ENCODE measurements around the gene PTCD2. TPM values are rescaled to one million over a fixed set of nuclear protein-coding genes. Genes with fewer than 3 reads are reported as not detected.
"Not testable (repeated sequence)": the region's sequence is repeated elsewhere in the genome, so short reads cannot be mapped to it uniquely, and the experiment has no call there.

PTCD2 gene
- total RNA-seq, 1 donor from 2014 or later = 17.7 TPM

DNA sequence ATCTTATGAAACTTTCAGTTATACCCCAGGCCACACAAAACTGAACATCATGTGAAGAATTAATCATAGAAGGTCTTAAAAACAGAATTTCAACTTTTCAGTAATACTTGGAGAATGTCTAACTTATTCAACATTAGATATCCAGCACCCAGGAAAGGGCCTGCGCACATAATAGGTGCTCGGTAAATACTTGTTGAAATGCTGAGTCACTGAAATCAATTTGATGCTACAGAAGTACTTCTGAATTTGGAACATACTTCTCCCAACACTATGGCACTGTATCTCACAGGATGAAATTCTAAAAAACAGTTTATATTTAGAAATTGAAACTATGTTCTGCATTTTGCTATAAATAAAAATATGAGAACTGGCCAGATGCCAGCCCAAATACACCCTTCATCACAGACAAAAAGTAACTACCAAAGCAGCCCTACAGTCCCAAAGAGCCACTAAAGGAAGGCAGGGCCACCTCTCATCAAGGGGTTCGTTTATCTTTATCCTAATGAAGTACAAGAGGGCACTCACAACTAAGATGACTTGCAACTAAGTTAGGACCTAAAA is 26.6 kb upstream of the PTCD2 start:
- peak; percentile 41 for ATAC-seq

DNA sequence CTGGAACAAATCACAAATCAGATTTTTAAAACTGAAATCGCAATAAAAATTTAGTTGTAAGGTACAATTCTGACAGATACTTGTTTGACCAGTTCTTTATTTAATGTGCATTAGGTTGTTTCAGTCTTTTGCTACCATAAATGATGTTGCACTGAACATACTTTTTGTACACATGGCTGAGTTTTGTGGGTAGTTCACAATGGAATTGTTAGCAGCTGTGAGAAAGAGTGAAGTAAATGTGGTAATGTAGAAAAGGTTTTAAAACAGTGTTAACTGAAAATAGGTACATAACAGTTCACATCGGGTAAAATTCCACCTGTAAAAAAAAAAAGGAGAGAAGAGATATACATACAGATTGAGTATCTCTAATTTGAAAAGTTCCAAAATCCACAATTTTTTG is 25.7 kb upstream of the PTCD2 start:
- ATAC-seq (no peak), DNase-seq (no peak)
- intact Hi-C loops (cut with micrococcal nuclease) = no loop called here

More for the DNA sequence above, 26.6 kb upstream of the PTCD2 start:
- no peak for DNase-seq
- intact Hi-C loops (cut with micrococcal nuclease) = no loop called here

GRCh38 chr5:72295539-72295938 is 24.6 kb upstream of the PTCD2 start:
- intact Hi-C loops (cut with micrococcal nuclease) = no loop called here

DNA sequence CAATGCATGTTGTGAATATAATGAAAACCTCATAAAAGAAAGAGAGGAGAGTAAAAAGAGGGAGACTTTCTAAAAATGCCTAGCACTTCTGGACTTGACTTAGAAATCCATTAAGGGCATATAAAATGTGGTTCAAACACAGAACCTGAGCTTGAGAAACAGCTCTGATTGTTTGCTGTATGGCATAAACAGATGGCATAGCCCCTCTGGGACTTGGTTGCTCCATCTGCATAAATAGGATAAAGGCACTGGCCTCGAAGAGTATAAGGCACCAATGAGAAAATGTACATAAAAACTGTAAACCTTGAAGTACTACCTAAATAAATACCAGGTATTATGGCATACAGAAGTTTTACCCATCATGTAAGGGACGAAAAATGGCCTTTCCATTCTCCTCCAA is 23.9 kb upstream of the PTCD2 start:
- intact Hi-C loops (cut with micrococcal nuclease) = no loop called here

More at GRCh38 chr5:72295539-72295938, 24.6 kb upstream of the PTCD2 start:
- DNase-seq (no peak), ATAC-seq (no peak)

DNA sequence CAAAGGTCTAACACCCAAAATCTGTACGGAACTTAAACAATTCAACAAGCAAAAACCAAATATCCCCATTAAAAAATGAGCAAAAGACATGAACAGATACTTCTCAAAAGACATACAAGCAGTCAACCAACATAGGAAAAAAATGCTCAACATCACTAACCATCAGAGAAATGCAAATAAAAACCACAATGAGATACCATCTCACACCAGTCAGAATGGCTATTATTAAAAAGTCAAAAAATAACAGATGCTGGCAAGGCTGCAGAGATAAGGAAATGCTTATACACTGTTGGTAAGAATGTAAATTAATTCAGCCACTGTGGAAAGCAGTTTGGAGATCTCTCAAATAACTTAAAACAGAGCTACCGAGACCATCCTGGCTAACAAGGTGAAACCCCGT is 22.0 kb upstream of the PTCD2 start:
- intact Hi-C loops (cut with micrococcal nuclease); ATAC-seq; DNase-seq: not testable (repeated sequence)

More for the DNA sequence above, 23.9 kb upstream of the PTCD2 start:
- ATAC-seq (no peak), DNase-seq (no peak)

DNA sequence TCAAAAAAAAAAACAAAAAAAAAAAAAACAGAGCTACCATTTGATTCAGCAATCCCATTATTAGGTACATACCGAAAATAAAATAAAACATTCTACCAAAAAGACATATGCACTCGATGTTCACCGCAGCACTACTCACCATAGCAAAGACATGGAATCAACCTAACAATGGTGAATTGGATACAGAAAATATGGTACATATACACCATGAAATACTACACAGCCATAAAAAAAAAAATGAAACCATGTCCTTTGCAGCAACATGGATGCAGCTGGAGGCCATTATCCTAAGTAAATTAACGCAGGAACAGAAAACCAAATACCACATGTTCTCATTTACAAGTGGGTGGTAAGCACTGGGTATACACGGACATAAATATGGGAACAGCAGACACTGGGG is 21.5 kb upstream of the PTCD2 start:
- DNase-seq (no peak), ATAC-seq (no peak)
- intact Hi-C loops (cut with micrococcal nuclease) = no loop called here

GRCh38 chr5:72300590-72301339 is 19.4 kb upstream of the PTCD2 start:
- intact Hi-C loops (cut with micrococcal nuclease) = loop anchor here (10.0 kb wide), 1 partner anchor 166 kb away; no protein-coding TSS in a partner anchor
- no peak for DNase-seq
- no peak for ATAC-seq

DNA sequence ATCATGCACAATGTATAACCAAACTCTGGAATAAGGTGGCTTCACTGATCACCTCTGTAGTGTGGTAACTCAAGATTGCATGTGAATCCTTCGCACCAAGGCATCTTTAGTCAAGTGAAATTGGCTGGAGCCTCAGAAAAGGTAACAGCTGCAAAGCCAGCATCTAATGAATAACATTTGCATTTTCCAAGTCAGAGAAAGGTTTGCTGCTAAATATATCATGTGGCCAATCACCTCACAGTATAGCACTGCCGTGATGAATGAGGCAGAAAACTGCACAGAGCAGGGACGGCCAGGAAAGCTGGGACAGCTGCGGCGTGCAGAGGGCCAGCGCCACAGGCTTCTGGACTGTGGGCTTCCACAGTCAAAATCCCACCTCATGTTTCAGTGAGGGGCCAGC is 18.6 kb upstream of the PTCD2 start:
- ATAC-seq (no peak), DNase-seq (no peak)
- intact Hi-C loops (cut with micrococcal nuclease) = loop anchor here (10.0 kb wide), 1 partner anchor 167 kb away; no protein-coding TSS in a partner anchor

GRCh38 chr5:72302171-72302570 is 18.0 kb upstream of the PTCD2 start:
- ATAC-seq (no peak), DNase-seq (no peak)
- intact Hi-C loops (cut with micrococcal nuclease) = loop anchor here (10.0 kb wide), 1 partner anchor 167 kb away; no protein-coding TSS in a partner anchor

GRCh38 chr5:72305194-72306142 is 14.7 kb upstream of the PTCD2 start:
- no peak for DNase-seq
- intact Hi-C loops (cut with micrococcal nuclease) = loop anchor here (10.0 kb wide), 1 partner anchor 171 kb away; no protein-coding TSS in a partner anchor
- ATAC-seq = no peak

- DNase-seq (no peak), ATAC-seq (no peak)
- intact Hi-C loops (cut with micrococcal nuclease) = loop anchor here (10.0 kb wide), 1 partner anchor 173 kb away; no protein-coding TSS in a partner anchor
Measured at GRCh38 chr5:72307573-72307967, 12.6 kb upstream of the PTCD2 start.

DNA sequence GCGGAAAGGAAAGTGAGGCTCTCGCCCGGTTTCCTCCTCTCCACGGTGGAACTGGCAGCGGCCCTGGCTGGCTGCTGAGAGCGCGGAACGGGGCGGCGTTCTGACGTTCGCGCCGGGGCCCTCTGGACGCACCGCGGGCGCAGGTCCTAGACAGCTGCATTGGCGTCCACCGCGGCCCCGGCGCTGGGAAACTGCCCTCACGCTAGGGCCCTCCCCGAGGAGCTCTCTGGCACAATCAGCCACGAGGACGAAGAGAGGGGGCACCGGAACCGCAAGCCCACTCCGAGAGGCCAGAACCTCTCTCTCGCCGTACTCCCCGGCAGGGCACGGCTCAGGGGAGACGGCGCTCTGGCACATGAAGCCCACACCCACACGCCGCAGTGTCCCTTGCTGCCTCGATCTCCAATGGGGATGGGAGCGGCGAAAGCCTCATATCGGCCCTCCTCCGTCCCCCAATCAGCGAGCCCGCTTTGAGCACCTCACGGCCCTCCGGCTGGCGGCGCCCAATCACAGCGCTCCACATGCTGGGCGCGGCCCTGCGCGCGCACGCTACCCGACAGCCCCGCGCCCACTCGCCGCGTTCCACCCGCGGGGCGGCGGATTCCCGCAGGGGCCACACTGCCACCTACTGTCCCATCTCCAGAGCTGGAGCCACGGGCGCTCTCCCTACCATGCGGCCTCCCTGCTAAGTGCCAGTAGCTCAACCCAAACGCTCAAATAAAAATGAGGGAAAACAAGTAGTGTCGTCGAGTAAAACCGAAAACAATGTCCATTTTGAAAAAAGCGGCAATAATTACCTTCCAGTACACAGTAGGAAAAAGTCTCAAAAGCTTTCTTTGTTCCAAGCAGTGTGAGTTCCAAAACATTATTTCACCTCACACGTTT is 12.0 kb upstream of the PTCD2 start:
- intact Hi-C loops (cut with micrococcal nuclease) = loop anchor here (10.0 kb wide), 1 partner anchor 173 kb away; no protein-coding TSS in a partner anchor
- ATAC-seq (peak; percentile 99), DNase-seq (peak; percentile 99)

- ATAC-seq (no peak), DNase-seq (no peak)
- intact Hi-C loops (cut with micrococcal nuclease) = loop anchor here (10.0 kb wide), 1 partner anchor 174 kb away; no protein-coding TSS in a partner anchor
Measured at GRCh38 chr5:72308853-72309191, 11.4 kb upstream of the PTCD2 start.

GRCh38 chr5:72313141-72313540 is 7.0 kb upstream of the PTCD2 start:
- intact Hi-C loops (cut with micrococcal nuclease) = loop anchor here (10.0 kb wide), 1 partner anchor 538 kb away; no protein-coding TSS in a partner anchor
- ATAC-seq (no peak), DNase-seq (no peak)

DNA sequence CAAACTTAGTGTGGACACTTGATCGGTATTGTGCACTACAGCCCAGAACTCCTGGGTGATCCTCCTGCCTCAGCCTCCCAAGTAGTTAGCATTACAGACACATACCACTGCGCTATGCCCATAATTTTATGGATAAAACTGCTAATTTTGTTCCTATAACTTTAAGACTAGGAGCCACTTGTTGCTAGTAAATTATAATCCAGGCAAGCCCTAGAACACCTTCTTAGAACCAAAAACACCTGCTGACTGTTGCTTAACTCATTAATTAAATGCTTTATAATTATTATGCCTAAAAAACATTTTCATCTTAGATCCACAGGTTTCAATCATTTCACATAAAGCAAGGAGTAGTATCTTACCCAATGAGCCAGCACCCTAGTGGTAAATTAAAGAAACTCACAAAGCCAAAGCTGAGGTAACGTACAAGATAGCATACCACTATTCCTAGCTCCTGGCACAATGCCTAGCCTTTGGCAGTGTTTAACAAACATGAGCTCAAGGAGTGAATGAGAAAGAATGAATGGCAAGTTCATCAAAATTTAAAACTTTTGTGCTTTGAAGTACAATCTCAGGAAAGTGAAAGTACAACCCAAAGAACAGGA is 5.5 kb upstream of the PTCD2 start:
- DNase-seq (no peak), ATAC-seq (peak; percentile 82)
- intact Hi-C loops (cut with micrococcal nuclease) = loop anchor here (10.0 kb wide), 1 partner anchor 540 kb away; no protein-coding TSS in a partner anchor

- DNase-seq = peak; percentile 51
- peak; percentile 1 for ATAC-seq
- intact Hi-C loops (cut with micrococcal nuclease) = loop anchor here (10.0 kb wide), 1 partner anchor 545 kb away; no protein-coding TSS in a partner anchor
Measured at GRCh38 chr5:72319435-72319975, 668 bp upstream of the PTCD2 start.

- intact Hi-C loops (cut with micrococcal nuclease) = no loop called here
- DNase-seq (no peak), ATAC-seq (no peak)
Measured at GRCh38 chr5:72324189-72324825, 4.1 kb downstream of the PTCD2 start.

All from left ventricle myocardium superior (tissue), 1 donor.